Urothelium cell line (cell line): ENCODE data around the gene VPS8.

ENCODE experiments used
- DNase-seq: peaks from one replicate; pipeline ENCODE4 v3.0.0; 2011; ENCODE audit warnings: low spot score, mixed read lengths
- FAIRE-seq: peaks from 2 replicates; lab custom pipeline; 2011; peaks lifted over from hg19 to GRCh38; lab: Jason Lieb, UNC

VPS8 gene

GRCh38 chr3:184811999-184812661 is at the start of gene VPS8:
Gene VPS8 (plus strand): TSS chr3:184812166. CDS start chr3:184824633, 12,467 bp downstream.
- FAIRE-seq = peak; percentile 95
- DNase-seq = peak; percentile 98

- DNase-seq (no peak), FAIRE-seq (no peak)
These were observed 47.8 kb upstream of the VPS8 start for GRCh38 chr3:184764191-184764590.

GRCh38 chr3:184765047-184765729 is 46.8 kb upstream of the VPS8 start:
- no peak for DNase-seq
- FAIRE-seq = no peak

GRCh38 chr3:184765730-184766074 is 46.3 kb upstream of the VPS8 start:
- no peak for FAIRE-seq
- DNase-seq = no peak

GRCh38 chr3:184766555-184767261 is 45.3 kb upstream of the VPS8 start:
- DNase-seq (no peak), FAIRE-seq (peak; percentile 32)

- DNase-seq = no peak
- no peak for FAIRE-seq
These were observed 44.6 kb upstream of the VPS8 start for GRCh38 chr3:184767377-184767776.

- FAIRE-seq (no peak), DNase-seq (no peak)
These were observed 42.4 kb upstream of the VPS8 start for GRCh38 chr3:184769382-184770170.

- no peak for FAIRE-seq
- DNase-seq = no peak
These were observed 41.4 kb upstream of the VPS8 start for GRCh38 chr3:184770541-184770940.

- no peak for DNase-seq
- no peak for FAIRE-seq
These were observed 40.5 kb upstream of the VPS8 start for GRCh38 chr3:184771301-184772127.

- DNase-seq (no peak), FAIRE-seq (no peak)
These were observed 39.2 kb upstream of the VPS8 start for GRCh38 chr3:184772667-184773272.

GRCh38 chr3:184773283-184774186 is 38.4 kb upstream of the VPS8 start:
- DNase-seq (no peak), FAIRE-seq (no peak)

- DNase-seq (no peak), FAIRE-seq (no peak)
These were observed 35.0 kb upstream of the VPS8 start for GRCh38 chr3:184776916-184777315.

GRCh38 chr3:184777566-184778356 is 34.2 kb upstream of the VPS8 start:
- FAIRE-seq (peak; percentile 23), DNase-seq (peak; percentile 88)

GRCh38 chr3:184778426-184779332 is 33.3 kb upstream of the VPS8 start:
- DNase-seq = no peak
- FAIRE-seq = no peak

GRCh38 chr3:184780981-184781515 is 30.9 kb upstream of the VPS8 start:
- DNase-seq (peak; percentile 61), FAIRE-seq (peak; percentile 61)

GRCh38 chr3:184781801-184782200 is 30.2 kb upstream of the VPS8 start:
- no peak for FAIRE-seq

GRCh38 chr3:184783319-184783718 is 28.6 kb upstream of the VPS8 start:
- DNase-seq = no peak
- no peak for FAIRE-seq

More at GRCh38 chr3:184781801-184782200, 30.2 kb upstream of the VPS8 start:
- no peak for DNase-seq
